GM21529 (cell line): ENCODE results near the gene ENPP6.
"Not testable (repeated sequence)": the region's sequence is repeated elsewhere in the genome, so short reads cannot be mapped to it uniquely, and the experiment has no call there.

Experiments used
- ATAC-seq: cut with Tn5 transposase; IDR thresholded peaks from one replicate; pipeline ENCODE4 v1.9.1; 2021; ENCODE audit not compliant: unreplicated experiment

Gene ENPP6

GRCh38 chr4:184066584-184067300 lies 150.9 kb downstream of the ENPP6 start:
- no peak for ATAC-seq

- no peak for ATAC-seq
Observed at GRCh38 chr4:184064877-184065276, 152.8 kb downstream of the ENPP6 start.

- no peak for ATAC-seq
Observed at GRCh38 chr4:184062769-184063168, 154.9 kb downstream of the ENPP6 start.

GRCh38 chr4:184061582-184061981 lies 156.1 kb downstream of the ENPP6 start:
- no peak for ATAC-seq

- no peak for ATAC-seq
Observed at GRCh38 chr4:184059099-184059498, 158.6 kb downstream of the ENPP6 start.

- ATAC-seq, result no peak
Observed at GRCh38 chr4:184058026-184058425, 159.6 kb downstream of the ENPP6 start.

- ATAC-seq, result no peak
Observed at GRCh38 chr4:184056877-184057276, 160.8 kb downstream of the ENPP6 start.

- no peak for ATAC-seq
Observed at GRCh38 chr4:184053434-184053833, 164.2 kb downstream of the ENPP6 start.

GRCh38 chr4:184052616-184053015 lies 165.1 kb downstream of the ENPP6 start:
- ATAC-seq, result no peak

- not testable (repeated sequence) for ATAC-seq
Observed at GRCh38 chr4:184051262-184051661, 166.4 kb downstream of the ENPP6 start.

- ATAC-seq, result no peak
Observed at GRCh38 chr4:184046148-184046547, 171.5 kb downstream of the ENPP6 start.

- no peak for ATAC-seq
Observed at GRCh38 chr4:184041156-184041555, 176.5 kb downstream of the ENPP6 start.

GRCh38 chr4:184039963-184040383 lies 177.7 kb downstream of the ENPP6 start:
- no peak for ATAC-seq
